Chondrocyte (in vitro differentiated cells): ENCODE results near the gene RECQL. TPM values are rescaled to one million over a fixed set of nuclear protein-coding genes. Genes with fewer than 3 reads are reported as not detected.
"Not testable (repeated sequence)": the region's sequence is repeated elsewhere in the genome, so short reads cannot be mapped to it uniquely, and the experiment has no call there.

Experiments used
- DNase-seq: peaks from one replicate; pipeline ENCODE4 v3.0.0; 2021; ENCODE audit warnings: mixed read lengths, low spot score
- H3K27ac Mint-ChIP-seq: one replicate; pipeline ENCODE4 v1.8.0; 2021; ENCODE audit warnings: mild to moderate bottlenecking, moderate library complexity, mixed read lengths; ENCODE audit not compliant: unreplicated experiment
- H3K27me3 Mint-ChIP-seq: 2 replicates; pipeline ENCODE4 v1.8.0; 2021; ENCODE audit warnings: low read depth, mixed read lengths
- H3K36me3 Mint-ChIP-seq: 2 replicates; pipeline ENCODE4 v1.8.0; 2021; ENCODE audit warnings: low read depth, mixed read lengths
- H3K4me1 Mint-ChIP-seq: 2 replicates; pipeline ENCODE4 v1.8.0; 2021; ENCODE audit warnings: low read depth, mild to moderate bottlenecking, mixed read lengths
- H3K4me3 Mint-ChIP-seq: one replicate; pipeline ENCODE4 v1.8.0; 2021; ENCODE audit warnings: mild to moderate bottlenecking, moderate library complexity, mixed read lengths; ENCODE audit not compliant: unreplicated experiment
- H3K9me3 Mint-ChIP-seq: 2 replicates; pipeline ENCODE4 v1.8.0; 2021; ENCODE audit warnings: low read depth, mixed read lengths
- CTCF ChIP-seq: fragments of 200-600 bp; sonication (generic); IDR thresholded peaks from 2 replicates; pipeline ENCODE4 v1.5.0; 2021; ENCODE audit warnings: antibody characterized with exemption, mild to moderate bottlenecking, moderate library complexity
- total RNA-seq: library from RNA; stranded (reverse); gene quantifications from 3 replicates; pipeline ENCODE4 v1.2.1, GENCODE V29; 2021

The RECQL gene
- total RNA-seq, 1 donor from 2014 or later: 50.2 TPM

- Mint-ChIP-seq H3K4me3 (no peak overlapping the region), H3K9me3 (no peaks in the 10 kb centered on the region), H3K27me3 (no peaks in the 10 kb centered on the region), H3K36me3 (peaks cover 24% of the 10 kb centered on the region), H3K27ac (no peak overlapping the region), H3K4me1 (peaks cover 8% of the 10 kb centered on the region)
- DNase-seq: no peak
- TF ChIP-seq CTCF: no peak
Observed at GRCh38 chr12:21475552-21475951, 25.9 kb downstream of the RECQL start.

- Mint-ChIP-seq H3K27me3 (no peaks in the 10 kb centered on the region), H3K27ac (no peak overlapping the region), H3K4me3 (no peak overlapping the region), H3K9me3 (no peaks in the 10 kb centered on the region), H3K36me3 (peaks cover 37% of the 10 kb centered on the region), H3K4me1 (peaks cover 5% of the 10 kb centered on the region)
- no peak for DNase-seq
- TF ChIP-seq CTCF: no peak
Observed at GRCh38 chr12:21472197-21472823, 29.1 kb downstream of the RECQL start.

GRCh38 chr12:21471294-21471693 lies 30.1 kb downstream of the RECQL start:
- no peaks in the 10 kb centered on the region for H3K27me3 Mint-ChIP-seq
- DNase-seq: no peak
- H3K4me3 Mint-ChIP-seq: no peak overlapping the region
- TF ChIP-seq CTCF: no peak
- H3K9me3 Mint-ChIP-seq: no peaks in the 10 kb centered on the region
- H3K27ac Mint-ChIP-seq: no peak overlapping the region
- peaks cover 40% of the 10 kb centered on the region for H3K36me3 Mint-ChIP-seq
- H3K4me1 Mint-ChIP-seq: no peaks in the 10 kb centered on the region

- not testable (repeated sequence) for H3K27me3 Mint-ChIP-seq, DNase-seq, H3K4me1 Mint-ChIP-seq, H3K9me3 Mint-ChIP-seq, H3K4me3 Mint-ChIP-seq, H3K27ac Mint-ChIP-seq
- peaks cover 39% of the 10 kb centered on the region for H3K36me3 Mint-ChIP-seq
Observed at GRCh38 chr12:21467334-21467733, 34.1 kb downstream of the RECQL start.

- no peak overlapping the region for H3K27ac Mint-ChIP-seq
- peaks cover 25% of the 10 kb centered on the region for H3K36me3 Mint-ChIP-seq
- peaks cover 8% of the 10 kb centered on the region for H3K4me1 Mint-ChIP-seq
- H3K27me3 Mint-ChIP-seq: no peaks in the 10 kb centered on the region
- no peak overlapping the region for H3K4me3 Mint-ChIP-seq
- H3K9me3 Mint-ChIP-seq: no peaks in the 10 kb centered on the region
- no peak for TF ChIP-seq CTCF
- no peak for DNase-seq
Observed at GRCh38 chr12:21459474-21459873, 42.0 kb downstream of the RECQL start.

- no peak for TF ChIP-seq CTCF
- no peak for DNase-seq
- H3K4me3 Mint-ChIP-seq: no peak overlapping the region
- no peaks in the 10 kb centered on the region for H3K27me3 Mint-ChIP-seq
- H3K27ac Mint-ChIP-seq: no peak overlapping the region
- H3K4me1 Mint-ChIP-seq: peaks cover 8% of the 10 kb centered on the region
- peaks cover 15% of the 10 kb centered on the region for H3K36me3 Mint-ChIP-seq
- H3K9me3 Mint-ChIP-seq: no peaks in the 10 kb centered on the region
Observed at GRCh38 chr12:21456291-21456780, 45.1 kb downstream of the RECQL start.
